Measurements from ENCODE around the gene L1CAM. TPM values are rescaled to one million over a fixed set of nuclear protein-coding genes. Genes with fewer than 3 reads are reported as not detected.

The L1CAM gene
- polyA plus RNA-seq, 3 donors, result 0.55 TPM; not detected in 2

DNA sequence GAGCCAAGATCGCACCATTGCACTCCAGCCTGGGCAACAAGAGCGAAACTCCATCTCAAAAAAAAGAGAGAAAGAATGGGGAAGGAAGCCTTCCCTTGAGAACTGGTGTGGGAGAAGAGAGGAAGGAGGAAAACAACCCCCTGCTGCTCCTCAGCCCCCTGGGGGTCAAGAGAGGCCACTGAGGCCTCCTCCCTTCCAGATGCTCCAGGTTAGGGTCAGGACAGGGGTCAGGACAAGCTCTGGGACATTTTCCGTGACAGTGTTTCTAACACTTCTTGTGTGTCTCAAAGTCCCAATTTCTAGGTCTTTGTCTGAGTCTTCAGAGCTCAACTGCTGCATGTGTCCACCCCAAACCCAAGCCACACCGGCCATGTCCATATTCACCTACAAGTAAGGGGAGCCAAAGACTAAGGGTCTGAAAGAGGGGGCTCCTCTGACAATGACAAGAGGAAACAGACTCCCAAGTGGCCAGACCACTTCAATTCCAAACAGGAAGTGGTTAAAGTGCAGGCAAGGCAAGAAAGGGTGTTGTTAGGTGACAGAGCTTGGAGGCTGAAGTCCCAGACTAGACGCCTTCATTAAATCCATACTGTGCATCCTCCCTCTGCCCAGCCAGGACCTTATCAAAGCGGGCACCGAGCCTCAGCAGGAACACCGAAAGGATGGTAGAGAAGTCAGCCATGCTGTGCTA lies 8.3 kb downstream of the L1CAM start:
- Histone ChIP-seq H3K4me2 (replicated peaks; ENCODE audit: extremely low read depth, low read length, poor library complexity, severe bottlenecking) (no peak overlapping the region), H3K27ac (ENCODE audit: low read depth in 1 of 2, low read length in 2 of 2) (no peak overlapping the region), H3K9me3 (replicated peaks in 1 of 2; ENCODE audit: control insufficient read depth in 1 of 2, insufficient read depth in 1 of 2, low read length in 2 of 2) (peaks cover 0 to 4% of the 10 kb centered on the region in 2 donors), H3K9ac (ENCODE audit: insufficient read depth, low read length, poor library complexity, severe bottlenecking) (no peak overlapping the region), H4K20me1 (ENCODE audit: insufficient read depth, low read length) (peaks cover 3% of the 10 kb centered on the region), H3K27me3 (ENCODE audit: control insufficient read depth in 2 of 2, insufficient read depth in 2 of 2, low read length in 2 of 2) (peaks cover 4 to 24% of the 10 kb centered on the region in 2 donors), H3K36me3 (replicated peaks in 1 of 2; ENCODE audit: control insufficient read depth in 1 of 2, insufficient read depth in 2 of 2, low read length in 2 of 2) (no peaks in the 10 kb centered on the region), H3K79me2 (ENCODE audit: insufficient read depth, low read length) (no peaks in the 10 kb centered on the region), H3K4me3 (replicated peaks in 1 of 3; ENCODE audit: low read depth in 2 of 3, low read length in 3 of 3) (no peak overlapping the region), H2AFZ (ENCODE audit: insufficient read depth, low read depth, low read length, poor library complexity, severe bottlenecking) (no peak overlapping the region), H3K4me1 (ENCODE audit: control insufficient read depth in 1 of 2, insufficient read depth in 2 of 2, low read length in 2 of 2) (no peaks in the 10 kb centered on the region)
- TF ChIP-seq, protein P1, sequence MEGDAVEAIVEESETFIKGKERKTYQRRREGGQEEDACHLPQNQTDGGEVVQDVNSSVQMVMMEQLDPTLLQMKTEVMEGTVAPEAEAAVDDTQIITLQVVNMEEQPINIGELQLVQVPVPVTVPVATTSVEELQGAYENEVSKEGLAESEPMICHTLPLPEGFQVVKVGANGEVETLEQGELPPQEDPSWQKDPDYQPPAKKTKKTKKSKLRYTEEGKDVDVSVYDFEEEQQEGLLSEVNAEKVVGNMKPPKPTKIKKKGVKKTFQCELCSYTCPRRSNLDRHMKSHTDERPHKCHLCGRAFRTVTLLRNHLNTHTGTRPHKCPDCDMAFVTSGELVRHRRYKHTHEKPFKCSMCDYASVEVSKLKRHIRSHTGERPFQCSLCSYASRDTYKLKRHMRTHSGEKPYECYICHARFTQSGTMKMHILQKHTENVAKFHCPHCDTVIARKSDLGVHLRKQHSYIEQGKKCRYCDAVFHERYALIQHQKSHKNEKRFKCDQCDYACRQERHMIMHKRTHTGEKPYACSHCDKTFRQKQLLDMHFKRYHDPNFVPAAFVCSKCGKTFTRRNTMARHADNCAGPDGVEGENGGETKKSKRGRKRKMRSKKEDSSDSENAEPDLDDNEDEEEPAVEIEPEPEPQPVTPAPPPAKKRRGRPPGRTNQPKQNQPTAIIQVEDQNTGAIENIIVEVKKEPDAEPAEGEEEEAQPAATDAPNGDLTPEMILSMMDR (IDR thresholded peaks at IDR 0.05), result no peak
- 93% methylated on average over 3 of the region's 8 CpGs for WGBS (ENCODE audit: insufficient coverage)
- Mint-ChIP-seq H3K27me3 (ENCODE audit: low read depth in 3 of 3) (peaks cover 31 to 65% (median 65%) of the 10 kb centered on the region in 3 donors), H3K9me3 (peaks cover 0 to 2% (median under 1%) of the 10 kb centered on the region in 7 donors), H3K4me1 (peaks cover 2% of the 10 kb centered on the region), H3K27ac (peak overlapping the region in 1 of 7 donors; percentile 74), H3K36me3 (no peaks in the 10 kb centered on the region), H3K4me3 (no peak overlapping the region)
- no peak for DNase-seq
- intact Hi-C loops (cut with micrococcal nuclease), result no loop called here

DNA sequence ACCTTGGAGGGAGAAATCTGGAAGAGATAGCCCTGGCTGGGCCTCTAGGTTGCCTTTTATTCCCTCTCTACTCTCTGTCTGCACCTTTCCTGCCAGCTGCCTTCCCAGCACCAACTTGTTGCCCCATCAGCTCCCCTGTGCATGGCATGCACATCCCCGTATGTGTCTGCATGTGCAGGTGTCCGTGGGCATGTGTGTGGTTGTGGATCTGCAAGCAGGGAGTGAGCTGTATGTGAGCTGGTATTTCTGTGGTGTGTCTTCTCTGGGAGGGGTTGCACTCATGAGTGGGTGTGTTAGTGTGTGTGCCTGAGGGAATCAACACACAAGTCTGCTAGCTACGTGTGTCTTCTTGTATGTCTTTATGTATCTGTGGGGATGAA lies 9.9 kb downstream of the L1CAM start:
- peaks cover 2% of the 10 kb centered on the region for H3K4me1 Mint-ChIP-seq
- H3K36me3 Mint-ChIP-seq, result no peaks in the 10 kb centered on the region
- peak overlapping the region in 1 of 2 donors; percentile 65 for H3K4me3 Mint-ChIP-seq

More for the DNA sequence above, 9.9 kb downstream of the L1CAM start:
- H4K20me1 ChIP-seq (ENCODE audit: insufficient read depth, low read length), result peaks cover 3% of the 10 kb centered on the region
- H3K36me3 ChIP-seq (replicated peaks in 1 of 2; ENCODE audit: control insufficient read depth in 1 of 2, insufficient read depth in 2 of 2, low read length in 2 of 2), result no peaks in the 10 kb centered on the region
- H2AFZ ChIP-seq (ENCODE audit: insufficient read depth, low read depth, low read length, poor library complexity, severe bottlenecking), result no peak overlapping the region
- intact Hi-C loops (cut with micrococcal nuclease), result no loop called here
- H3K27ac ChIP-seq (ENCODE audit: low read depth in 1 of 2, low read length in 2 of 2), result no peak overlapping the region
- peak overlapping the region in 1 of 7 donors; percentile 40 for H3K27ac Mint-ChIP-seq
- peaks cover 4 to 13% of the 10 kb centered on the region in 2 donors for H3K27me3 ChIP-seq (ENCODE audit: control insufficient read depth in 2 of 2, insufficient read depth in 2 of 2, low read length in 2 of 2)
- no peak overlapping the region for H3K4me3 ChIP-seq (replicated peaks in 1 of 3; ENCODE audit: low read depth in 2 of 3, low read length in 3 of 3)
- TF ChIP-seq, protein P1 (IDR thresholded peaks at IDR 0.05), result no peak
- H3K4me1 ChIP-seq (ENCODE audit: control insufficient read depth in 1 of 2, insufficient read depth in 2 of 2, low read length in 2 of 2), result no peaks in the 10 kb centered on the region
- H3K9ac ChIP-seq (ENCODE audit: insufficient read depth, low read length, poor library complexity, severe bottlenecking), result no peak overlapping the region
- H3K9me3 Mint-ChIP-seq, result peaks cover 0 to 2% (median 1%) of the 10 kb centered on the region in 7 donors
- no peak for DNase-seq
- H3K4me2 ChIP-seq (replicated peaks; ENCODE audit: extremely low read depth, low read length, poor library complexity, severe bottlenecking), result no peak overlapping the region
- H3K79me2 ChIP-seq (ENCODE audit: insufficient read depth, low read length), result no peaks in the 10 kb centered on the region
- WGBS (ENCODE audit: insufficient coverage), result no CpG with 5 or more reads among the region's 3 CpGs
- H3K27me3 Mint-ChIP-seq (ENCODE audit: low read depth in 3 of 3), result peaks cover 32 to 70% (median 60%) of the 10 kb centered on the region in 3 donors
- H3K9me3 ChIP-seq (replicated peaks in 1 of 2; ENCODE audit: control insufficient read depth in 1 of 2, insufficient read depth in 1 of 2, low read length in 2 of 2), result peaks cover 0 to 4% of the 10 kb centered on the region in 2 donors

All from CD14-positive monocyte (primary cell).